ENCODE results near the gene SSTR4. TPM values are rescaled to one million over a fixed set of nuclear protein-coding genes. Genes with fewer than 3 reads are reported as not detected.
A peak's percentile ranks its signal among the peaks of the same experiment; 100 is the strongest.

SSTR4 gene
- polyA plus RNA-seq, 1 experiment: not detected

DNA sequence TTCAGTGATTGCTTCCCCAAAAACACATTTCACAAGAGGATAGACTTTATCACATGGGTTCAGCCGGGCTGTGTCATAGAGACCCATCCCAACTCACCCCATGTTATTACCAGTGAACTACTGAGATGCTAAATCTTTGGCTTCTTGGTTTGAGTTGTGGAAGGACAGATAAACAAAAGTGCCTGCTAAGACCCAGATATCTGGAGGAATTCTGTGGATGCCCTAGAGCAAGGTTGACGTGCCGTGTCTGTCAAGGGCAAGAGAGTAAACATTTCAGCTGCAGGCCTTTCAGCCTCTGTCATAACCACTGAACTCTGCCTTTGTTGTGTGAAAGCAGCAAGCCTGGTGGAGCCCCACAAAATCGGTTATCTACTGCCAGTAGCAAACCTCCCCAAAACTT is 25.5 kb downstream of the SSTR4 start:
- no peaks in the 10 kb centered on the region for H3K36me3 ChIP-seq (ENCODE audit: control insufficient read depth, insufficient read depth, low read length)
- ChIA-PET POLR2A (no interaction called here), CTCF (interaction anchor here (0.6 to 2.1 kb wide), 9 partner anchors 10 to 610 kb away, joined by 3 to 10 read pairs (median 4); no protein-coding TSS in a partner anchor)

DNA sequence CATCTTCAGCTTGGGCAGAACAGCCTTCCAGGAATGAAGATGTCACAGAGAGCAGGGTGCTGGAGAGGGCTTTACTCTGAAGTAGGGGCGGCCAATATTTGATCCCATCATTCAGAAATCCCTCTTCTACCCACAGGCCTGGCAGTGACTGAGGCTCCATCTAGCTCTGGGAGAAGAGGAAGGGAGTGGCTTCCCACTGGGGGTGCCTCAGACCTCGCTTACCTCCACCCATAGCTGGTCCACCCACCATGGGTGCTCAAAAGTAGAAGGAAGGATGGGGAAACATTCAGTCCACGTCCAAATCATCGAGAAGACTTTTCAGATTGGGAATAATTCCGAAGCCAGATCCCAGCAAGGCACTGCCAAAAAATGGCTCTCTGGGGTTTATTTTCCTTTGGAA is 26.1 kb downstream of the SSTR4 start:
- POLR2A ChIA-PET: no interaction called here
- Histone ChIP-seq H3K27me3 (ENCODE audit: control insufficient read depth, insufficient read depth, low read length) (no peaks in the 10 kb centered on the region), H3K36me3 (ENCODE audit: control insufficient read depth, insufficient read depth, low read length) (no peaks in the 10 kb centered on the region), H3K4me3 (ENCODE audit: low read depth, low read length) (no peak overlapping the region)
- DNase-seq (ENCODE audit: low read depth): no peak
- CTCF ChIA-PET: interaction anchor here (0.7 to 2.0 kb wide), 8 partner anchors 11 to 372 kb away, joined by 3 to 7 read pairs (median 4); no protein-coding TSS in a partner anchor
- TF ChIP-seq, protein P1, sequence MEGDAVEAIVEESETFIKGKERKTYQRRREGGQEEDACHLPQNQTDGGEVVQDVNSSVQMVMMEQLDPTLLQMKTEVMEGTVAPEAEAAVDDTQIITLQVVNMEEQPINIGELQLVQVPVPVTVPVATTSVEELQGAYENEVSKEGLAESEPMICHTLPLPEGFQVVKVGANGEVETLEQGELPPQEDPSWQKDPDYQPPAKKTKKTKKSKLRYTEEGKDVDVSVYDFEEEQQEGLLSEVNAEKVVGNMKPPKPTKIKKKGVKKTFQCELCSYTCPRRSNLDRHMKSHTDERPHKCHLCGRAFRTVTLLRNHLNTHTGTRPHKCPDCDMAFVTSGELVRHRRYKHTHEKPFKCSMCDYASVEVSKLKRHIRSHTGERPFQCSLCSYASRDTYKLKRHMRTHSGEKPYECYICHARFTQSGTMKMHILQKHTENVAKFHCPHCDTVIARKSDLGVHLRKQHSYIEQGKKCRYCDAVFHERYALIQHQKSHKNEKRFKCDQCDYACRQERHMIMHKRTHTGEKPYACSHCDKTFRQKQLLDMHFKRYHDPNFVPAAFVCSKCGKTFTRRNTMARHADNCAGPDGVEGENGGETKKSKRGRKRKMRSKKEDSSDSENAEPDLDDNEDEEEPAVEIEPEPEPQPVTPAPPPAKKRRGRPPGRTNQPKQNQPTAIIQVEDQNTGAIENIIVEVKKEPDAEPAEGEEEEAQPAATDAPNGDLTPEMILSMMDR (IDR thresholded peaks at IDR 0.05; ENCODE audit: insufficient read depth, low read depth, low read length): no peak

More for the DNA sequence above, 25.5 kb downstream of the SSTR4 start:
- no peak for DNase-seq (ENCODE audit: low read depth)
- Histone ChIP-seq H3K4me3 (ENCODE audit: low read depth, low read length) (no peak overlapping the region), H3K27me3 (ENCODE audit: control insufficient read depth, insufficient read depth, low read length) (no peaks in the 10 kb centered on the region)
- TF ChIP-seq, protein P1 (IDR thresholded peaks at IDR 0.05; ENCODE audit: insufficient read depth, low read depth, low read length): no peak

DNA sequence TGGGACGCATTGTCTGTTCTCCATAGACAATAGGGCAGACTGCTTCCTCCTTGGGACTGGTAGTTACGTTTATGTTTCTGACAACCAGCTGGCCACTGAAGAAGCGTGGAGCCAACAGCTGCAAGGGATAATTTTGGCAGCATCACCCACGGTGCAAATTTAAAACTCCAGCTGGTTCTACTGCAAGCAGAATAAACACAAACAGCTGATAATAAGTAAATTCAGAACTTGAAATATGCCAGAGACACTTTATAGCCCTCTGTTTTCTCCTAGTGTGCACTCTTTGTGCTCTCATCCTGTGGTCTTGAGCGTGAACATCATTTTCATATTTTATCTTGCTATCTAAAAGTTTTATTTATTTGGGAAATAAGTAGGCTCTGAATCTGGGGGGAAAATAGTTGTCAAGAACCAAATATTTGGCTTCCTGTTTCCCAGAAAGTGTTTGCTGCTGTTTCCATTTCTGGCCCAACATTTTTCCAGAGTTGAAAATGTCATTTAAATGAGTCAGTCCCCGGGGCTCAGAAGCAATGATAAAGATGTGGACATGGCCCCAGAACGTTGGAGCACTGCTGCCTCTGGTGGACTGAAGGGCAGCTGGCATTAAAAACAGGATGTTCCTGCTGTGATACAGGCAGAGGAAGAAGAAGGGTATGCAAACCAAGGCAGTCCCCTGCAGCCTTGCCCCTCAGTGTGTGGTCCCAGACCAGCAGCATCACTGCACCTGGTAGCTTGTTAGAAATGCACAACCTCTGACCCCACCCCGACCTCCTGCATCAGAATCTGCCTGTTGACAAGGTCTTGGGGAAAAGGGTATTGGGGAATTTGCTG is 26.8 kb downstream of the SSTR4 start:
- H3K4me3 ChIP-seq (ENCODE audit: low read depth, low read length): no peak overlapping the region
- POLR2A ChIA-PET: interaction anchor here (0.6 kb wide), 1 partner anchor 1965 kb away, joined by 3 read pairs; no protein-coding TSS in a partner anchor
- peak; percentile 7 for DNase-seq (ENCODE audit: low read depth)
- CTCF ChIA-PET: interaction anchor here (0.7 to 2.0 kb wide), 13 partner anchors 11 to 373 kb away, joined by 3 to 10 read pairs (median 4); partner anchors contain the start of gene CD93
- no peaks in the 10 kb centered on the region for H3K36me3 ChIP-seq (ENCODE audit: control insufficient read depth, insufficient read depth, low read length)
- H3K27me3 ChIP-seq (ENCODE audit: control insufficient read depth, insufficient read depth, low read length): no peaks in the 10 kb centered on the region; the same call in 1 of the 2 replicates
- TF ChIP-seq, protein P1 (IDR thresholded peaks at IDR 0.05; ENCODE audit: insufficient read depth, low read depth, low read length): peak; percentile 66

DNA sequence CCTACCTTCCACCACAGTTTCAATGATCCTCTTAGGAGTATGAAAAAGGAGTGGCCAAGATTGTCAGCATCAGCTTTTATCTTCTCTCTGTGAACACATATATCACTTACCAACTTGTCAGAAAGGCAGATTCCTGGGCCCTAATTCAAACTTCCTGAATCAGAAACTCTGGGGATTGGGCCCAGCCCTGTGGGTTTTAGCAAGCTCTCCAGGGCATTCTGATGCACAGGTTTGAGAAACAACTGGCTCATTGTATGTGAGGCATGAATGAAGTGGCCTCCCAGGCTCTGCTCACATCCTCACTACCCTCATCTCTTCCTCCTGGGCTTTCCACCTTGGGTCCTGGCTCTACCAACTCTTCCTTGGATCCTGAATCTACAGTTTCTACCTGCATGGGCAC is 27.5 kb downstream of the SSTR4 start:
- CTCF ChIA-PET: interaction anchor here (0.7 to 2.0 kb wide), 6 partner anchors 11 to 277 kb away, joined by 3 to 10 read pairs (median 4); partner anchors contain the start of gene CD93
- POLR2A ChIA-PET: interaction anchor here (0.6 kb wide), 1 partner anchor 1966 kb away, joined by 3 read pairs; no protein-coding TSS in a partner anchor
- DNase-seq (ENCODE audit: low read depth): no peak
- H3K4me3 ChIP-seq (ENCODE audit: low read depth, low read length): no peak overlapping the region
- no peaks in the 10 kb centered on the region for H3K36me3 ChIP-seq (ENCODE audit: control insufficient read depth, insufficient read depth, low read length)
- no peaks in the 10 kb centered on the region; the same call in 1 of the 2 replicates for H3K27me3 ChIP-seq (ENCODE audit: control insufficient read depth, insufficient read depth, low read length)
- TF ChIP-seq, protein P1 (IDR thresholded peaks at IDR 0.05; ENCODE audit: insufficient read depth, low read depth, low read length): no peak

DNA sequence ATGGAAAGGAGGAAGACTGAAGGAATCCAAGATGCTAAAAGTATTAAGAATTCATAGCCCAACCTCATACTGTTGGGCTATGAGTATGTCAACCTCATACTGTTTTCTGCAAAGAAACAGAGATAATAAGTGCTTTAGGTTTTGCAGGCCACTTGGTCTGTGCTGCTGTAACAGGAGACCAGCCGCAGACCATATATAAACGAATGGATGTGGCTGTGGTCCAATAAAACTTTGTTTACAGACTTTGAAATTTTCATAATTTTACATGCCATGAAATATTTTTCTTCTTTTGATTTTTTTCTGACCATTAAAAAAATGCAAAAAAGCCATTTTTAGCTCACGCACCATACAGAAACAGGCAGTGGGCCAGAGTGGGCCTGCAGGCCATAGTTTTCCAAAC is 28.1 kb downstream of the SSTR4 start:
- Histone ChIP-seq H3K4me3 (ENCODE audit: low read depth, low read length) (no peak overlapping the region), H3K27me3 (ENCODE audit: control insufficient read depth, insufficient read depth, low read length) (no peaks in the 10 kb centered on the region; the same call in 1 of the 2 replicates), H3K36me3 (ENCODE audit: control insufficient read depth, insufficient read depth, low read length) (no peaks in the 10 kb centered on the region)
- ChIA-PET CTCF (interaction anchor here (1.1 to 2.0 kb wide), 4 partner anchors 12 to 52 kb away, joined by 3 to 10 read pairs (median 4); partner anchors contain the start of gene CD93), POLR2A (no interaction called here)
- TF ChIP-seq, protein P1 (IDR thresholded peaks at IDR 0.05; ENCODE audit: insufficient read depth, low read depth, low read length): no peak
- DNase-seq (ENCODE audit: low read depth): no peak

Measured in BJ (cell line).